IPS DF 4.7 (cell line): ENCODE data around the gene IGFBP7.

Source experiments
- DNase-seq: peaks from one replicate; pipeline ENCODE4 v3.0.0-alpha.2; 2013; ENCODE audit warnings: low spot score; ENCODE audit errors: extremely low read depth

Gene IGFBP7

DNA sequence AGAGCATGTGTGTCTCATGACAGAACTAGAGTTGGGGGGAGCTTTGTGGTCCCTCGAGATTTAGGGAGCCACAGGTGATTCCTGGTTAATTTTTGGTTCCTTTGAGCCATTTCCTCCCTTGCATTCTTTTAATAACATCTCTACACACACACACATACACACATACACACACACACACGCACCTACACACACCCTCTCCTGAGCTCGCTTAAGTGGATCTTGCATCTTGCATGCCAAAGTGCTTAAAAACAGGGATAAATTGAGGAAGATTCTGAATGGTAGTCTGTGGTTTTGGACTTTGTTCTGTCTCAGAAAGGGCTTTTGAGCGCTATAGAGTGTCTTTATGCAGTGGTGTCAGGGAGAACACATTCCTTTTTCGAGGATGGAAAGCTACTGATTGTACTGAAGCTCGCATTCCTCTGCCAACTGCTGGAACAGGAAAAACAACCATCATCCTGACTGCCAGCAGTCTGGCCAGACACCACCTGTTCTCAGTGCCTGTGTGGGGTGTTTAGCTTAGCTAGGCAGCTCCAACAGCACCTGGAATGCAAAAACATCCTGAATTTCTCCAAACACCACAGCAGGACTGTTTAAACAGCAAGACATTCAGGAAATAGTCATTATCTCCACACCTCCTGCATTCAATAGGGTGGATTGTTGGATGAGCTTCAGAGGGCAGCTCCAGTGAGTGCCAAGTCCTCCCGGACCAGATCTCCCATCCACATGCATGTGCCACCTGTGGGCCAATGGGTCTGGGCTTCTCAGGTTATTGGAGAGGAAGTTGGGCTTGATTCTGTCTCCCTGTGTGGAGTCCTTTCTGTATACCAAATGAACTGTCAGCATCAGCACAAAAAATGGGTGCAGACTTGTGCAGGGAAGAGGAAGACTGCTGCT lies 21.9 kb upstream of the IGFBP7 start:
- no peak for DNase-seq

DNA sequence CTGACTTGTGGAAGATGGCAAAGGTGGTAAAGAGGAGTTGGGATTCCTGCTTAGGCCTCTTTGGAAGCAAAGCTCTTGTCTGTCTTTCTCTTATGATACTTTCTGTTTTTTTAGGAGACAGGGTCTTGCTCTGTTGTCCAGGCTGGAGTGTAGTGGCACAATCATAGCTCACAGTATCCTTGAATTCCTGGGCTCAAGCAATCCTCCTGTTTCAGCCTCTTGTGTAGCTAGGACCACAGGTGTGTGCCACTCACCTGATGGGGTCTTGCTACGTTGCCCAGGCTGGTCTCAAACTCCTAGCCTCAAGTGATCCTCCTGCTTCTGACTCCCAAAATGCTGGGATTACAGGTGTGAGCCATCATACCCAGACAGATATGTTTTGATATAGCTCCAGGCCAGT lies 19.3 kb upstream of the IGFBP7 start:
- no peak for DNase-seq

DNA sequence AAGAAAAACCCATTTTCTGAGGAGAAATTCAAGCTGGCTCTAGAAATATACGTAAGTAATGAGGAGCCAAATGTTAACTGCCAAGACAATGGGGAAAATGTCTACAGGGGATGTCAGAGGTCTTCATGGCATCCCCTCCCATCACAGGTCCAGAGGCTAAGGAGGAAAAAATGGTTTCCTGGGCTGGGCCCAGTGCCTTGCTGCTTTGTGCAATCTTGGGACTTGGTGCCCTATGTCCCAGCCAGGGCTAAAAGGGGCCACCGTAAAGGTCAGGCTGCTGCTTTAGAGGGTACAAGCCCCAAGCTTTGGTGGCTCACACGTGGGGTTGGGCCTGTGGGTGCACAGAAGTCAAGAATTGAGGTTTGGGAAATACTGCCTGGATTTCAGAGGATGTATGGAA lies 17.2 kb upstream of the IGFBP7 start:
- DNase-seq = no peak

DNA sequence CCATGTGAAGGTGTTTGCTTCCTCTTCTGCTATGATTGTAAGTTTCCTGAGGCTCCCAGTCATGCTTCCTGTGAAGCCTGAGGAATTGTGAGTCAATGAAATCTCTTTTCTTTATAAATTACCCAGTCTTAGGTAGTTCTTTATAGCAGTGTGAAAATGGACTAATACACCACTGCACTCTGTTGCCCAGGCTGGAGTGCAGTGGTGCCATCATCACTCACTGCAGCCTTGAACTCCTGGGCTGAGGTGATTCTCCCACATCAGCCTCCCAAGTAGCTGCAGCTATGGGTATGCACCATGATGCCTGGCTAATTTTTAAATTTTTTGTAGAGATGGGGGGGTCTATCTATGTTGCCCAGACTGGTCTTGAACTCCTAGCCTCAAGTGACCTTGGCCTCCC lies 15.8 kb upstream of the IGFBP7 start:
- no peak for DNase-seq

DNA sequence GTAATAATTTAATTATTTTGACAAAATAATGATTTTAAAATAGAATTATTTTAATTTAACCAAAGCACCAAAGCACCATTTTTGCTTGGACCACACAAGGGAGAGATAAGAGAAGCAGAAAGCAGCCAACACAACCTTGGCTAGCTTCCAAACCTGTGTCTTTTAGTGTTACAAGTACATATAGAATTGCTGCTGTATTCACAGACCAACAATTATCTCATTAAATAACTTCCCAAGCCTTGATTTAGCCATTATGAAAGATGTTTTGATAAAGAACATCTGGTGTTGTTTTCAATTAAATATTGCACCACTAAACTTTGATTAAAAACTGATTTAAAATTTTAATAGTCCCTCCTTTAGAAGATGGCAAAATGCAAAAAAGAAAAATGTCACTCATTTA lies 14.0 kb upstream of the IGFBP7 start:
- no peak for DNase-seq

DNA sequence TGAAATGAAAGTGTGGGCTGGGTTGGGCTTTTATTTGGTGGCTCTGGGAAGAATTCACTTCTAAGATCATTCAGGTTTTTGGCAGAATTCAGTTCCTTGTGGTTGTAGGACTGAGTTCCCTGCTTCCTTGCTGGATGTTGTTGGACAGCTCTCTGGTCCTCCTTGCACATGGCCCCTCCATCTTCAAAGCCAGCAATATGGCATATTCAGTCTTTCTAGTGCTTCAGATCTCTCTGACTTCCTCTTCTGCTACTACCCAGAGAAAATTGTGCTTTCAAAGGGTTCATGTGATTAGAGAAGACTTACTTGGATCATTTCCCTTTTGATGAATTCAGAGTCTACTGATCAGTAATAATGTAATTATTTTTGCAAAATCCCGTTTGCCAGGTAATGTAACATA lies 12.8 kb upstream of the IGFBP7 start:
- no peak for DNase-seq

DNA sequence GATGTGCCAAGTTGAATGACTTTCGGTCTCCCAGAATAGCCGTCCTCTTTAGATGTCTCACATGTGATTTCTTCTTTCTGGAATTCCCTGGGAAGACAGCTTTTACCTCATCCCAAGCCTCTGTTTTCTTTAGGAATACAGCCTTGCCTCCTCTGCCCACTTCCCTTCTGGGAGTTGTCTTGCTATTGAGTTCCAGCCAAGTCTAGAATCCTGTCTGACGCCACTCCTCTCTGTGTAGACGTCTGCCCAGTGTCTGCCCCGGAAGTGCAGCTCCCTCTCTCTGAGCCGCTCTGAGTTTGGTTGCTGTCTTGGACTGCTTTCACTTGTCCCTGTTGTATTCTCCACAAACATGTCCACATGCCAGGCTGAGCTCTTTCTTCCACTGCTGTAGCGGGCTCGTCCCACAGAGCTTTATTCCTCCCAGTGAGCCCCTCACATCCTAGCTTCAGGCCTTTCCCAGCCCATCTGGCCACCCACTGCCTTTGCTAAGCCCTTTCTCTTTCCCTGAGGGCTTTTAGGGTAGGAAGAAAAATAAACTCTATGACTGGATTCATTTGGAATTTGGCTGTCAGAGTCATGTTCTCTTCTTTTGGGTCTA lies 9.0 kb upstream of the IGFBP7 start:
- no peak for DNase-seq

DNA sequence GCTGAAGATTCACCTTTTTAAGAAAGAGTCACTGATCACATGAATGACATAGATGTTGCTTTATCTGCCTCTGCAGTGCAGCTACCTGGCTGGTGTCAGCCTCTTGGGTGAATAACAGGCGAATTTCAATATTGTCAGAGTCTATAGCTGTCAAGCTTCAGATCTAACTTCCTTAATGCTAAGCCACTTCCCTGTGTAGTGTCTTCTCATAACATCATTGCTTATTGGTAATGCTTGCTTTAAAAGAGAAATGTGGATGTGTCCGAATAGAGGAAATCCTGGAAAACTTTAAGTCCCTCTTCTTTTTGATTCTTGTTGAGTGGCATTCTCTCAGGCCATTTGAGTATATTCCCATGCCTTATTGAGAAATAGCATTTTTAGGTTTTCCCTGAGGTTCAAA lies 7.3 kb upstream of the IGFBP7 start:
- no peak for DNase-seq

DNA sequence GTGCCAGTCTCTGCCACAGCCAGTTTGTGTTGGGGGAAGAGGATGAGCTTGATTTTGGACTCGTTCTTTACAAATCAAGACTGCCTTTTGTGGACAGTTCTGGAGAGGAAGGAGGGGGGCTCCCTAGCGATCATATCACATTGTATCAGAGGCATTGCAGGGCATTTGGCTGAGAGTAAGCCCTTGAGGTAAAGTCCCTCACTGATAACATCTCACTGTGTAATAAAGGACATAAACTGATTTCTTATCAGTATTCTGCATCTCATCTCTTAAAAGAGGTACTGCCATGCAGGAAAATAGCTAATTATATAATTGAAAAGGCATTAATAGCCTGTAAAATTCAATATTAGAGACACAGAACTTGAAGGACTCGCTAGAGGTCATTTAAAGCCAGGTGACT lies 6.1 kb upstream of the IGFBP7 start:
- no peak for DNase-seq

DNA sequence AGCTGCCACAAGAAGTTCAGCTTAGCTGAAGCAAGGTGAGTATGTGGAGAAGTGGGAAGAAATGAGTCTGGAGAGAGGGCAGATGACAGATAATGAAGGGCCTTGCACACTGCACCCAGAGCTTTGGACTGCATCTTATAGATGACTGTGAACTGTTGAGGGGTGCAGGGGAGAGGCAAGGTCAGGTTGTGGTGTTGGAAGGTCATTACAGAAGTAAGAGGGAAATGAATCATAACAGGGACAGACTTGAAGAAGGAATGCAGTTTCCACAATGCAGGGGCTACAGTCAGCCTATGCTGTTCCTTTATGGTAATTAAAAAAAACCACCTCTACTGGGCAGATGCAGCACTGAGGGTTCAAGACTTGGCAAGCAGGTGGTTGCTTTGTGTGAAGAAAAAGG lies 4.8 kb upstream of the IGFBP7 start:
- no peak for DNase-seq

DNA sequence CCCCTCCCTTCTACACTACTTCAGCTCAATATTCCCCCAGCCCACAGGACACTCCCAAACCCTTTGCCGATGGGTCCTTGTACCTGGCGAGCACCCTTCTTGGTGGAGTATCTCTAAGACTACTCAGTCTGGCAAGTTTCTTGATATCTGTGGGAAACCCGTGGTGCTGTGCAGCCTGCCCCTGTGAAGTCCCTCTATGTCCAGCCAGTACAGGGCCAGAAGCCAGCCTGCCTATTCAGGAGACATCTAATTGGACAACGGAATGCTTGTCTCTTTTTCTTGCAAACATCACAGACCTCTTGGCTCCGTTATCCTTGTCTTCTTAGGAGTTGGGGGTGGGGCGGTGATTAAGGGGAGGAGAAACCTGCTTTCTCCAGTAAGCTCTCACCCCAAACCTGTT lies 3.7 kb upstream of the IGFBP7 start:
- DNase-seq = no peak

DNA sequence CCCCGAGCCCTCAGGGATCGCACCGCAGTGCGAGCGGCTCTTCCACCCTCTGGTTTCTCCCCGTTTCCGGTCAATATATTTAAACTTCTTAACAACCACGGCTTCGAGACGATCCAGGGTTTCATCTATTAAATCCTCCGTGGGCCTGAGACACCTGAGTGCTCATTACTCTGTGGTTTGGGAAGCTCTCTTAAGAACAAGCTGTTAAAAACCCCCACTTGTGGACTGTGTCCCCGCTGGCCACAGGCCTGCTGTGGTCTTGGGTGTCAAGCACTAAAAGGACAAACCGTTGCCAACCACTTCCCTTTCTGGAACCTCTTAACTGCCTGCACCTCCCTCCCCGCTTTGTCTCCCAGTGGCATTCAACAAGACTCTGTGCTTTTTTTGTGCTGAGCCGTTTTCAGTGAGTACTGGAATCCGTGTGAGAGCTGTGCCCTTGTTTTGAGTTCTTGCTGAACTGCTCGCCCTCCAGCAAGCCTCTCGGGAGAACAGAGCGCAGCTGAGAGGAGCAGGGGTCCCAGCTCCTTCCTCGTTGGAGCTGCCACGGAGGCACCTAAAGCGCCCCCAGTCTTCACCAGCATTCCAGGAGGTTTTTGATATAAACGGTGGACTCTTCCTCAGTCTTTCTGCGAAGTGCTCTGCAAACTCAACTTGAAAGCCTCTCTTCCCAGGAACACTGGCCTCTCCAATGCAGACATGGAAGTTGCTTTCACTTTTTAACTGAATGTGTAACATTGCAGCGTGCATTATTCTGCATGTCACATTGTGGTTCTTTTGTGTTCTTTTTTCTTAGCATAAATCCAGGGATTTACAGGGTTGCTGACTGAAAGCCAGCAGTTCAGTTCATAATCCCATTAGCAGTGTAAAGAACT lies 691 bp upstream of the IGFBP7 start:
- DNase-seq = no peak

DNA sequence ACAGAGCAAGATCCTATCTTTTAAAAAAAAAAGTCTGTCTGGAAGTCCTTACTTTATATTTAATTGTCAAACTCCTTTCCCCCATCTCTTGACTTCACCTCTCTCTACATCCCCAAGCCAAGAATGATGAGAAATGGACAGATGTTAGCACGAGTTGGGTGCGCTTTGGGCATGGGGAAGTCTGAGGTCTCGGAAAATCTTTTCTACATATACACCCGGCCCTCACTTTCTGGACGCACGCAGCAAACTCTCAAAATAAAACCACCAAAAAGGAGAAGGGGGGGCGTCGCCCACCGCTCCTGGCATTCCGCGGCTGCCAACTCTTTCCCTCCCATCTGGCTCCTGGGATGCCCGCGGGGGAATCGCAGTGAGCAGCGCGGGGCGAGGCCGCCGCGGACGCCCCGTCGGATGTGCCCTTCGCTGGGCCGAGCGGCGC lies 756 bp downstream of the IGFBP7 start:
- DNase-seq = no peak

DNA sequence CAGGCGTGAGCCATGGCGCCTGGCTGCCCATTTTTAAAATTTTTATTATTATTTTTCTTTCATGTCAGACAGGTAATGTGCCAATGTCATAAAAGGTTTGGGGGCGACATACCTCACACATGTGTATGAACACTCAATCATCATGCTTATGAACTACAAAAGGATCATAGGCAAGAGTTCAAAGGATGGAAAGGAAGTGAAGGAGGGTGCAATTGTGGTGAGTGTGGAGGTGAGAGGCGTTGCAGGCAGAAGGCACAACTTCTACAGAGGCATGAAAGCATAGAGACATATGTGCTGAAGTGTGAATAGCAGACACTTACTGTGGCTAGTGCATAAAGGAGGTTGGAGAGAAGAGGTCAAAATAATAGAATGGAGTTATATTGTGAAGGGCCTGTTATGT lies 4.0 kb downstream of the IGFBP7 start:
- no peak for DNase-seq

DNA sequence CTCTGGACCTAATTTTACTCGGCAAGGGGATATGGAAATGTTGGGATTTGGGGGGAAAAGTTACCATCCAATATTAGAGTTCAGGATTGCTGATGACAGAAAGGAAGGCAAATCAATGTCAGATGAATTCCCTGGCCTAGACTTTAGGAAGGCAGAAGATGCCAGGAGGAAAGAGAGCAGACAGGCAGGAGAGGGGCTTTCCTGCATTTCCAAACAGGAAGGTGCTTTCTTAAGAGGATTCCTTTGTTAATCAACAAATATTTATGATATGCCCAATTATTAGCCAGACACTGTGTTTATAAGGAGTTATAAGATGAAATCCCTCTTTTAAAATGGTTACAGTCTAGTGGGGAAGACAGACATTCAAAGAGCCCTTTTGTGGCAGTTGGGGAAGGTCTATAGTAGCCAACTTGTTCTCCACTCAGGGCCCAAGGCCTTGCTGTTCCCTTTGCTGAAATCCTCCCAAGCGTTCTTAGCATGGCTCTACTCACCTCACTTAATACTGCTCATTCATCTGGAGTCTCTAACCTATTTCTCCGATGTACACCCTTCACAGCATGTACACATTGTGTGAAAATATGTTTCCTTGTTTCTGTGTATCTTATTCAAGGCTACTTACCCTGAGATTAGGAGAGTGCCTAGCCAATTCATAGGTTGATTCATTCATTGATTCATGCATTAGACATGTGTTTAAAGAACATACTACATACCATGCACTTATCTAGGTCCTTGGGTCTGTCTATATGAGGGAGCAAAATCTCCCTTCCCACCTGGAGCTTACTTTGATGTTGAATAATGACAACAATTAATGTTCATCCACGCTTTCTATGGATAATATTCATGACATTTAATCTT lies 5.3 kb downstream of the IGFBP7 start:
- DNase-seq = no peak

DNA sequence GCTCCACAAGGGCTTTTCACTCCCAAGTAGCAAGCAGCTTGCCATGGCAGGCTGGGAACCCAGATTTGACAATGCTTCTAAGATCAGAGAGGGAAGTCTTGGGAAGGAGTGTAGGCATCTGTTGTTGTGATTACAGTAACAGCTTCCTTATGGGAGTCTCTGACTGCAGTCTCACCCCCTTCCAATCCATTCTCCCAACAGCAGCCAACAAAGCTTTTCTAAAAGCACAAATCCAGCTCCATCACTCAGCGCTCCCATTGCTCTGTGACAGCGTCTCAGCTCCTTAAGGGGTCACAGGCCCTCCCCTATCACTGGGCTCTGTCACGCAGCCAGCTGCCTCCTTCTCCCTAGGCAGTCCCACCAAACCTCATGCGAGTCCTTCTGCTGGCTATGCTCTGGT lies 7.1 kb downstream of the IGFBP7 start:
- no peak for DNase-seq

DNA sequence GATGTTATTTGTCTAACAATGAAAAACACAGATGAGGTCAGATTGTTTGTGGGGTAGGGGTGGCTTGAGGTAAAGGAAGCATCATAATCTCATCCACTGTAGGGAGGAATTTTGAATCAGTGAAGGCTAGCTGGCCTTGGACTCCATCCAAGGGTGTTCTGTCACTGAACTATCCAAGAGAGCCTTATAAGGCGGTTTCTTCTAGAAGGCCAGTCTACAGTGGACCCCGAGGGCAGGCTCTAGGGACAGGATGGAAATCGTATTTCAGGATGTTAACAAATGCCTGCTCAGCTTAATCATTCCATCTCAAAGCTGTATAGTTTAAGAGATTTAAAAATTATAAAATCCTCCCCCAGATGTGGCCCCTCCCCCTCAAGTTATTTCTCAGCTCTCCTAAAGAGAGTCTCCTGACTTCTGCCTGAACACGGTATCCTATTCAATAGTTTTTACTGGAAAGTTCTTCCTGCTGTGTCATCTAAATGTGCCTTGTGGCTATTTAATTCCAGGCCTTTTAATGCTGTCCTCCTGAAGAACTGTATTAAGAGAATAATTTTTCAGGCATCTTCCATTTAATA lies 8.0 kb downstream of the IGFBP7 start:
- DNase-seq = no peak

DNA sequence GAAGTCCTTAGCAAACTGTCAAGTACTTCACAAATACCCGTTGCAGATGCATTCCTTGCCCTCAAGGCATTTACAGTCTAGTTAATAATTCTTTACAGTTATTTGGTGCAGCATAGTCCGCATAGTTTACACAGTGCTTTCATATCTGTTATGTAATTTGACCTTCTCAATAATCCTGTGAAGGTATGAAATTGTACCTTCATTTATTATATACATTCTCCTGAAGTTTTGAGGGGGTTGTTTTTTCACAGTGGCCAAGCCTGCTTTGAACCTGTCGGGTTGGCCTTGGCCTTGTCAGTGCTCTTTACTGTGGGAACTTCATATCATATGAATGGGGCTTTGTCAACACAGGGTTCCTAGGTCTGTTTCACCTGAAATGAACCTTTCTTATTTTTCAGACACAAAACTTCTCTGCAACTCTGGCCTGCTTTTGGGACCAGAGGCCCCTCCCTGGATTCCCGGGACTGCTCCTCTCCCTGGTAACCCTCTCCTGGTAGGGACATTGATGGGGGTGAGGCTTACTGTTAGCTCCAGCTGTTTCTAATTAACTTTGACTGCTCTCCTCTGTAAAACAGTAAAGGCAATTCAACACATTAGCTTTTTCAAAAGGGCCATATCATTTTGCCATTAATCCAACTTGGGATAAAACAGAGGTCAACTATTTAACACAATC lies 9.1 kb downstream of the IGFBP7 start:
- DNase-seq = no peak

DNA sequence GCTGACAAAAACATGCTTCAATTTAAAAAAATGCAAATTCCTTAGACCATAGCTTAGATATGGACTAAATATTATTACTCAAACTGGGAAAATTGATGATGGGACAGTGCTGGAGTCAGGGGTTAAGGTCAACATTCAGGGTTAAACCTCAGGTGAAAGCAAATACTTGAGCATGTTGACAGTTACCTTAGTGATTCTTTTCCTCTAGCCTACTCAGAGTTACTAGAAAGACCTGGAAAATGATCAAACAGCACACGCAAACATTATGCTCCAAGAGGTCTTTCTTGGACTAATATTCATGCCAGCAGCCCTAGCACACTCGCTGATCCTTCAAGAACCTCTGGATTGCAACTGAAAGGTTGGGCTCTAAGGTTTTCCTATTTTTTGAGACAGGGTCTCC lies 10.8 kb downstream of the IGFBP7 start:
- no peak for DNase-seq

DNA sequence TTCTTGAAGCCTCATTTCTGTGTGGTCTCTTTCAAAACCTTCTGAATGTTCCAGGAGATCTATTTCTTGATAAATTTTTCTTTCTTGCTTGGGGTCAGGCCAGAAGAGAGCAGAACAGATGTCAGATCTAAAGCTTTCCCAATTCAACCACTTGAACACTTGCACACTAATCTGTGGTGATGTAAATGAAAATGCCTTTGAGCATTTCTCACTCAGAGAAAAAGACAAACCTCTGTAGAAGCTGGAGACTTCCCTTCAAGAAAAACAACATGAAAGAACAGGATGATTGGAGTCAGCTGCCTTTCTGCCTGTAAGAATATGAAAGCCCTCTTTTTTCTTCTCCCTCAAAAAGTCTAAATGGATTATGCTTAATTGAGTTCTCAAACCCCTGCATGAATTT lies 11.2 kb downstream of the IGFBP7 start:
- DNase-seq = no peak
